ENCODE measurements around the gene STX16. TPM values are rescaled to one million over a fixed set of nuclear protein-coding genes. Genes with fewer than 3 reads are reported as not detected.

Gene STX16
- total and polyA plus RNA-seq, 9 of the 15 experiments (the other 6 are each of a cell fraction or from before 2014, with no cell fraction given): 4.4 to 43.5 (median 14.7) TPM

GRCh38 chr20:58696411-58696961, 45.4 kb downstream of the STX16 start:
- intact Hi-C loops (cut with micrococcal nuclease) (no loop called here), in situ Hi-C loops (cut with MboI) (no loop called here)
- no peak overlapping the region for H2AFZ ChIP-seq (ENCODE audit: low read depth, low read length)
- H3K9me3 ChIP-seq (replicated peaks; ENCODE audit: control insufficient read depth, insufficient read depth, low read depth, low read length): no peaks in the 10 kb centered on the region
- H3K27ac ChIP-seq (ENCODE audit: extremely low read depth, low read depth, low read length): no peak overlapping the region
- no peaks in the 10 kb centered on the region for H4K20me1 ChIP-seq (replicated peaks; ENCODE audit: control insufficient read depth, insufficient read depth, low read length)
- no TSS peak for BruUV-seq (replicated peaks)
- H3K27me3 ChIP-seq (ENCODE audit: control insufficient read depth in 2 of 2, insufficient read depth in 2 of 2, low read length in 2 of 2): no peaks in the 10 kb centered on the region; a peak in 1 of 5 replicates
- DNase-seq (ENCODE audit: extremely low read depth in 1 of 4, low spot score in 3 of 4): no peak
- ChIA-PET POLR2A (interaction anchor here (0.6 to 1.0 kb wide), 2 partner anchors 9 to 18 kb away, joined by 3 to 4 read pairs; no protein-coding TSS in a partner anchor), CTCF (ENCODE audit: low intra/inter-chr PET ratio) (no interaction called here)
- no peak overlapping the region for H3K4me3 ChIP-seq
- no peaks in the 10 kb centered on the region; the same call in 2 of the 3 replicates for H3K36me3 ChIP-seq (ENCODE audit: control insufficient read depth, insufficient read depth, low read length)
- TF ChIP-seq ZBTB11 (CRISPR knock-in tag; IDR thresholded peaks at IDR 0.05) (0 out of 6 replicates have a peak, but pooled peaks of 1 of the 3 experiments have one; percentile 29), ARNT (IDR thresholded peaks at IDR 0.05) (no peak)
- no peak for FAIRE-seq
- H3K4me1 ChIP-seq (replicated peaks in 1 of 2; ENCODE audit: control insufficient read depth in 2 of 2, insufficient read depth in 2 of 2, low read length in 2 of 2): peaks cover 3 to 39% of the 10 kb centered on the region in 2 experiments; a peak in 3 of 5 replicates
- H3K9me1 ChIP-seq (ENCODE audit: control insufficient read depth, insufficient read depth, low read length): peaks cover 6% of the 10 kb centered on the region
- ATAC-seq: no peak
- no peak overlapping the region for H3K9ac ChIP-seq (ENCODE audit: insufficient read depth in 1 of 2, low read depth in 2 of 2, low read length in 2 of 2)
- 57% methylated on average over 10 of the region's 10 CpGs for WGBS (ENCODE audit: insufficient coverage, low coverage, missing lambda C conversion rate)
- H3K4me2 ChIP-seq (ENCODE audit: insufficient read depth, low read length): no peak overlapping the region
- H3K79me2 ChIP-seq (ENCODE audit: control insufficient read depth, insufficient read depth, low read length): no peaks in the 10 kb centered on the region
